ENCODE data around the gene MLPH.

Gene MLPH

GRCh38 chr2:237483018-237483731 is 3.9 kb upstream of the MLPH start:
- Histone ChIP-seq H3K27me3 (ENCODE audit: control insufficient read depth, insufficient read depth, low read length) (peaks cover 78% of the 10 kb centered on the region), H3K36me3 (ENCODE audit: control insufficient read depth, insufficient read depth, low read length) (no peaks in the 10 kb centered on the region), H3K4me1 (ENCODE audit: control insufficient read depth, insufficient read depth, low read length) (no peaks in the 10 kb centered on the region), H3K4me3 (ENCODE audit: low read depth, low read length) (no peak overlapping the region), H3K9ac (ENCODE audit: low read depth, low read length) (no peak overlapping the region), H3K9me3 (ENCODE audit: control insufficient read depth, insufficient read depth, low read length) (no peaks in the 10 kb centered on the region)

- Histone ChIP-seq H3K27me3 (ENCODE audit: control insufficient read depth, insufficient read depth, low read length) (peaks cover 74% of the 10 kb centered on the region), H3K9me3 (ENCODE audit: control insufficient read depth, insufficient read depth, low read length) (no peaks in the 10 kb centered on the region), H3K9ac (ENCODE audit: low read depth, low read length) (no peak overlapping the region), H3K4me1 (ENCODE audit: control insufficient read depth, insufficient read depth, low read length) (peaks cover 5% of the 10 kb centered on the region), H3K4me3 (ENCODE audit: low read depth, low read length) (no peak overlapping the region), H3K36me3 (ENCODE audit: control insufficient read depth, insufficient read depth, low read length) (no peaks in the 10 kb centered on the region)
Observed at GRCh38 chr2:237485304-237485703, 1.7 kb upstream of the MLPH start.

GRCh38 chr2:237485844-237486243 is 1.2 kb upstream of the MLPH start:
- peak overlapping the region; percentile 87 for H3K4me3 ChIP-seq (ENCODE audit: low read depth, low read length)
- H3K9me3 ChIP-seq (ENCODE audit: control insufficient read depth, insufficient read depth, low read length) = no peaks in the 10 kb centered on the region
- no peak overlapping the region for H3K9ac ChIP-seq (ENCODE audit: low read depth, low read length)
- peaks cover 9% of the 10 kb centered on the region for H3K4me1 ChIP-seq (ENCODE audit: control insufficient read depth, insufficient read depth, low read length)
- H3K36me3 ChIP-seq (ENCODE audit: control insufficient read depth, insufficient read depth, low read length) = no peaks in the 10 kb centered on the region
- peaks cover 74% of the 10 kb centered on the region for H3K27me3 ChIP-seq (ENCODE audit: control insufficient read depth, insufficient read depth, low read length)

GRCh38 chr2:237486334-237486818 is 675 bp upstream of the MLPH start:
- H3K36me3 ChIP-seq (ENCODE audit: control insufficient read depth, insufficient read depth, low read length) = no peaks in the 10 kb centered on the region
- H3K4me3 ChIP-seq (ENCODE audit: low read depth, low read length) = peak overlapping the region; percentile 87
- H3K27me3 ChIP-seq (ENCODE audit: control insufficient read depth, insufficient read depth, low read length) = peaks cover 70% of the 10 kb centered on the region
- peaks cover under 1% of the 10 kb centered on the region for H3K9me3 ChIP-seq (ENCODE audit: control insufficient read depth, insufficient read depth, low read length)
- peak overlapping the region; percentile 24 for H3K9ac ChIP-seq (ENCODE audit: low read depth, low read length)
- H3K4me1 ChIP-seq (ENCODE audit: control insufficient read depth, insufficient read depth, low read length) = peaks cover 9% of the 10 kb centered on the region

GRCh38 chr2:237487496-237487895 is 445 bp downstream of the MLPH start:
- H3K9ac ChIP-seq (ENCODE audit: low read depth, low read length) = peak overlapping the region; percentile 54
- H3K4me3 ChIP-seq (ENCODE audit: low read depth, low read length) = peak overlapping the region; percentile 87

GRCh38 chr2:237488295-237488694 is 1.2 kb downstream of the MLPH start:
- peaks cover 9% of the 10 kb centered on the region for H3K4me1 ChIP-seq (ENCODE audit: control insufficient read depth, insufficient read depth, low read length)
- H3K9ac ChIP-seq (ENCODE audit: low read depth, low read length) = no peak overlapping the region
- H3K36me3 ChIP-seq (ENCODE audit: control insufficient read depth, insufficient read depth, low read length) = no peaks in the 10 kb centered on the region
- no peak overlapping the region for H3K4me3 ChIP-seq (ENCODE audit: low read depth, low read length)
- H3K9me3 ChIP-seq (ENCODE audit: control insufficient read depth, insufficient read depth, low read length) = peaks cover 5% of the 10 kb centered on the region
- H3K27me3 ChIP-seq (ENCODE audit: control insufficient read depth, insufficient read depth, low read length) = peaks cover 52% of the 10 kb centered on the region

More at GRCh38 chr2:237487496-237487895, 445 bp downstream of the MLPH start:
- H3K27me3 ChIP-seq (ENCODE audit: control insufficient read depth, insufficient read depth, low read length) = peaks cover 58% of the 10 kb centered on the region
- peaks cover 5% of the 10 kb centered on the region for H3K9me3 ChIP-seq (ENCODE audit: control insufficient read depth, insufficient read depth, low read length)
- peaks cover 9% of the 10 kb centered on the region for H3K4me1 ChIP-seq (ENCODE audit: control insufficient read depth, insufficient read depth, low read length)
- H3K36me3 ChIP-seq (ENCODE audit: control insufficient read depth, insufficient read depth, low read length) = no peaks in the 10 kb centered on the region

GRCh38 chr2:237488901-237489860 is 2.1 kb downstream of the MLPH start:
- H3K36me3 ChIP-seq (ENCODE audit: control insufficient read depth, insufficient read depth, low read length) = peaks cover under 1% of the 10 kb centered on the region
- H3K4me1 ChIP-seq (ENCODE audit: control insufficient read depth, insufficient read depth, low read length) = peaks cover 9% of the 10 kb centered on the region
- H3K9ac ChIP-seq (ENCODE audit: low read depth, low read length) = no peak overlapping the region
- peaks cover 49% of the 10 kb centered on the region for H3K27me3 ChIP-seq (ENCODE audit: control insufficient read depth, insufficient read depth, low read length)
- no peak overlapping the region for H3K4me3 ChIP-seq (ENCODE audit: low read depth, low read length)
- H3K9me3 ChIP-seq (ENCODE audit: control insufficient read depth, insufficient read depth, low read length) = peaks cover 5% of the 10 kb centered on the region

- peaks cover 3% of the 10 kb centered on the region for H3K36me3 ChIP-seq (ENCODE audit: control insufficient read depth, insufficient read depth, low read length)
- peaks cover 44% of the 10 kb centered on the region for H3K27me3 ChIP-seq (ENCODE audit: control insufficient read depth, insufficient read depth, low read length)
- peaks cover 5% of the 10 kb centered on the region for H3K9me3 ChIP-seq (ENCODE audit: control insufficient read depth, insufficient read depth, low read length)
- no peak overlapping the region for H3K9ac ChIP-seq (ENCODE audit: low read depth, low read length)
- no peak overlapping the region for H3K4me3 ChIP-seq (ENCODE audit: low read depth, low read length)
- H3K4me1 ChIP-seq (ENCODE audit: control insufficient read depth, insufficient read depth, low read length) = peaks cover 9% of the 10 kb centered on the region
Observed at GRCh38 chr2:237490009-237490711, 3.1 kb downstream of the MLPH start.

GRCh38 chr2:237490795-237491194 is 3.7 kb downstream of the MLPH start:
- Histone ChIP-seq H3K9me3 (ENCODE audit: control insufficient read depth, insufficient read depth, low read length) (peaks cover 5% of the 10 kb centered on the region), H3K27me3 (ENCODE audit: control insufficient read depth, insufficient read depth, low read length) (peaks cover 38% of the 10 kb centered on the region), H3K4me3 (ENCODE audit: low read depth, low read length) (no peak overlapping the region), H3K9ac (ENCODE audit: low read depth, low read length) (no peak overlapping the region), H3K4me1 (ENCODE audit: control insufficient read depth, insufficient read depth, low read length) (peaks cover 9% of the 10 kb centered on the region), H3K36me3 (ENCODE audit: control insufficient read depth, insufficient read depth, low read length) (peaks cover 3% of the 10 kb centered on the region)

GRCh38 chr2:237491515-237492118 is 4.6 kb downstream of the MLPH start:
- Histone ChIP-seq H3K9ac (ENCODE audit: low read depth, low read length) (no peak overlapping the region), H3K4me1 (ENCODE audit: control insufficient read depth, insufficient read depth, low read length) (peaks cover 9% of the 10 kb centered on the region), H3K27me3 (ENCODE audit: control insufficient read depth, insufficient read depth, low read length) (peaks cover 29% of the 10 kb centered on the region), H3K4me3 (ENCODE audit: low read depth, low read length) (no peak overlapping the region), H3K9me3 (ENCODE audit: control insufficient read depth, insufficient read depth, low read length) (peaks cover 5% of the 10 kb centered on the region), H3K36me3 (ENCODE audit: control insufficient read depth, insufficient read depth, low read length) (peaks cover 3% of the 10 kb centered on the region)
